ENCODE results near the gene STEAP1B.

The STEAP1B gene

GRCh38 chr7:22397981-22398380, 102.0 kb downstream of the STEAP1B start:
- DNase-seq: no peak

GRCh38 chr7:22395222-22395621, 104.8 kb downstream of the STEAP1B start:
- DNase-seq: no peak

- DNase-seq: no peak
Observed at GRCh38 chr7:22394739-22395138, 105.2 kb downstream of the STEAP1B start.

GRCh38 chr7:22393913-22394729, 105.9 kb downstream of the STEAP1B start:
- DNase-seq: no peak

- no peak for DNase-seq
Observed at GRCh38 chr7:22390516-22390915, 109.5 kb downstream of the STEAP1B start.

- no peak for DNase-seq
Observed at GRCh38 chr7:22389892-22390291, 110.1 kb downstream of the STEAP1B start.

GRCh38 chr7:22387583-22387982, 112.4 kb downstream of the STEAP1B start:
- no peak for DNase-seq

GRCh38 chr7:22386865-22387264, 113.1 kb downstream of the STEAP1B start:
- no peak for DNase-seq

- DNase-seq: no peak
Observed at GRCh38 chr7:22386206-22386858, 113.7 kb downstream of the STEAP1B start.

GRCh38 chr7:22385326-22385725, 114.7 kb downstream of the STEAP1B start:
- DNase-seq: no peak

GRCh38 chr7:22380333-22380732, 119.7 kb downstream of the STEAP1B start:
- no peak for DNase-seq

GRCh38 chr7:22378199-22378980, 121.6 kb downstream of the STEAP1B start:
- no peak for DNase-seq

- peak; percentile 30 for DNase-seq
Observed at GRCh38 chr7:22377703-22378102, 122.3 kb downstream of the STEAP1B start.

- DNase-seq: no peak
Observed at GRCh38 chr7:22375359-22376048, 124.5 kb downstream of the STEAP1B start.

GRCh38 chr7:22373911-22374310, 126.1 kb downstream of the STEAP1B start:
- no peak for DNase-seq

- no peak for DNase-seq
Observed at GRCh38 chr7:22373388-22373787, 126.6 kb downstream of the STEAP1B start.

- DNase-seq: no peak
Observed at GRCh38 chr7:22372863-22373262, 127.1 kb downstream of the STEAP1B start.

GRCh38 chr7:22371878-22372277, 128.1 kb downstream of the STEAP1B start:
- no peak for DNase-seq

Measured in midbrain (tissue), 1 donor.